ENCODE results near the gene GYG1. TPM values are rescaled to one million over a fixed set of nuclear protein-coding genes. Genes with fewer than 3 reads are reported as not detected.

Gene GYG1
- 10 to 100 TPM in 1 of 2 donors, 1 to 10 TPM in 1; 9.2 to 16.6 TPM for total RNA-seq
- 10 to 100 TPM; 10.2 to 16.7 TPM for polyA plus RNA-seq

GRCh38 chr3:148991219-148992026 lies at the start of gene GYG1:
Gene GYG1, plus strand, starts transcription at chr3:148991540. Its CDS starts 101 bp downstream, at chr3:148991641.
- Histone ChIP-seq H3K27me3 (ENCODE audit: control insufficient read depth in 4 of 4, insufficient read depth in 4 of 4, low read length in 3 of 4) (no peaks in the 10 kb centered on the region), H3K4me3 (ENCODE audit: low read depth in 1 of 3, low read length in 3 of 3) (peak within 1 kb of the TSS; percentile 68 to 87 (median 73)), H3K27ac (ENCODE audit: low read depth in 1 of 2, low read length in 2 of 2) (peak within 1 kb of the TSS; percentile 87 to 89), H3K9ac (ENCODE audit: low read depth in 1 of 2, low read length in 2 of 2) (peak within 1 kb of the TSS; percentile 53 to 64), H3K36me3 (ENCODE audit: control insufficient read depth in 4 of 4, insufficient read depth in 3 of 4, low read depth in 1 of 4, low read length in 3 of 4) (peaks cover 4 to 18% (median 9%) of the 10 kb centered on the region in 4 donors), H3K9me3 (ENCODE audit: control insufficient read depth in 4 of 4, low read length in 3 of 4) (no peaks in the 10 kb centered on the region), H3K4me1 (ENCODE audit: control insufficient read depth in 4 of 4, insufficient read depth in 4 of 4, low read length in 3 of 4) (peaks cover 0 to 14% (median 2%) of the 10 kb centered on the region in 4 donors)
- peak; percentile 73 for DNase-seq (ENCODE audit: low spot score)
- TF ChIP-seq JUND (IDR thresholded peaks at IDR 0.05) (peak in 1 of 2 donors; percentile 17), EGR1 (IDR thresholded peaks at IDR 0.05; ENCODE audit: low read depth in 2 of 2) (no peak), SP1 (IDR thresholded peaks at IDR 0.05) (no peak)
- WGBS, result under 1% methylated on average over 91 of the region's 91 CpGs

GRCh38 chr3:148943506-148944205 lies 47.7 kb upstream of the GYG1 start:
- no peaks in the 10 kb centered on the region for H3K36me3 ChIP-seq (ENCODE audit: control insufficient read depth in 4 of 4, insufficient read depth in 3 of 4, low read depth in 1 of 4, low read length in 3 of 4)

More at GRCh38 chr3:148943506-148944205, 47.7 kb upstream of the GYG1 start:
- Histone ChIP-seq H3K9ac (ENCODE audit: low read depth in 1 of 2, low read length in 2 of 2) (no peak overlapping the region), H3K27me3 (ENCODE audit: control insufficient read depth in 4 of 4, insufficient read depth in 4 of 4, low read length in 3 of 4) (no peaks in the 10 kb centered on the region), H3K4me1 (ENCODE audit: control insufficient read depth in 4 of 4, insufficient read depth in 4 of 4, low read length in 3 of 4) (no peaks in the 10 kb centered on the region), H3K4me3 (ENCODE audit: low read depth in 1 of 3, low read length in 3 of 3) (no peak overlapping the region), H3K27ac (ENCODE audit: low read depth in 1 of 2, low read length in 2 of 2) (no peak overlapping the region), H3K9me3 (ENCODE audit: control insufficient read depth in 4 of 4, low read length in 3 of 4) (no peaks in the 10 kb centered on the region)
- no peak for DNase-seq (ENCODE audit: low spot score)
- TF ChIP-seq CTCF (IDR thresholded peaks at IDR 0.05; ENCODE audit: low read depth, low read length, missing input control), result peak; percentile 83
- peak; percentile 93 to 94 for TF ChIP-seq RAD21 (IDR thresholded peaks at IDR 0.05)
- TF ChIP-seq EGR1 (IDR thresholded peaks at IDR 0.05; ENCODE audit: low read depth in 2 of 2), result no peak
- no peak for TF ChIP-seq TAF1 (conservative IDR thresholded peaks at IDR 0.05)
- peak; percentile 42 for TF ChIP-seq FOXA2 (IDR thresholded peaks at IDR 0.05)
- TF ChIP-seq GABPA (IDR thresholded peaks at IDR 0.05 in 1 of 2, conservative IDR thresholded peaks at IDR 0.05 in 1 of 2), result no peak
- TF ChIP-seq NR2F2 (IDR thresholded peaks at IDR 0.05), result no peak
- no peak for TF ChIP-seq REST (IDR thresholded peaks at IDR 0.05)
- no peak for TF ChIP-seq FOXA1 (IDR thresholded peaks at IDR 0.05)
- TF ChIP-seq ATF3 (IDR thresholded peaks at IDR 0.05), result peak; percentile 95
- peak; percentile 10 for TF ChIP-seq HNF4G (IDR thresholded peaks at IDR 0.05)
- TF ChIP-seq JUND (IDR thresholded peaks at IDR 0.05), result peak; percentile 96 to 98
- no peak for TF ChIP-seq SP1 (IDR thresholded peaks at IDR 0.05)
- no peak for TF ChIP-seq MAX (IDR thresholded peaks at IDR 0.05)
- peak in 1 of 2 donors; percentile 36 for TF ChIP-seq RXRA (IDR thresholded peaks at IDR 0.05)
- peak; percentile 12 to 27 for TF ChIP-seq HNF4A (conservative IDR thresholded peaks at IDR 0.05)
- peak; percentile 13 for TF ChIP-seq YY1 (IDR thresholded peaks at IDR 0.05)
- no peak for TF ChIP-seq ZBTB33 (IDR thresholded peaks at IDR 0.05)
- 43% methylated on average over 2 of the region's 2 CpGs for WGBS

Measured in liver (tissue), 9 donors.